Ishikawa (cell line): Measurements from ENCODE around the gene OR51L1.

Experiments used
- EGR1 ChIP-seq: IDR thresholded peaks from 2 replicates; pipeline ENCODE4 v1.6.1; 2012
- RAD21 ChIP-seq: IDR thresholded peaks from 2 replicates; pipeline ENCODE4 v1.6.1; 2012; ENCODE audit warnings: low read depth
- TAF1 ChIP-seq: IDR thresholded peaks from 2 replicates; pipeline ENCODE4 v1.6.1; 2012; ENCODE audit warnings: low read depth, mild to moderate bottlenecking
- TCF12 ChIP-seq: IDR thresholded peaks from 2 replicates; pipeline ENCODE4 v1.6.1; 2012; ENCODE audit warnings: low read depth
- TEAD4 ChIP-seq: IDR thresholded peaks from 2 replicates; pipeline ENCODE4 v1.6.1; 2012
- YY1 ChIP-seq: IDR thresholded peaks from 2 replicates; pipeline ENCODE4 v1.6.1; 2012; ENCODE audit warnings: low read depth
- TF ChIP-seq, protein P1 (sequence below): IDR thresholded peaks from 2 replicates; pipeline ENCODE4 v1.6.1; 2012; ENCODE audit warnings: low read depth, mild to moderate bottlenecking
- TF ChIP-seq, protein P2 (sequence below): IDR thresholded peaks from 2 replicates; pipeline ENCODE4 v1.6.1; 2012

The OR51L1 gene

DNA sequence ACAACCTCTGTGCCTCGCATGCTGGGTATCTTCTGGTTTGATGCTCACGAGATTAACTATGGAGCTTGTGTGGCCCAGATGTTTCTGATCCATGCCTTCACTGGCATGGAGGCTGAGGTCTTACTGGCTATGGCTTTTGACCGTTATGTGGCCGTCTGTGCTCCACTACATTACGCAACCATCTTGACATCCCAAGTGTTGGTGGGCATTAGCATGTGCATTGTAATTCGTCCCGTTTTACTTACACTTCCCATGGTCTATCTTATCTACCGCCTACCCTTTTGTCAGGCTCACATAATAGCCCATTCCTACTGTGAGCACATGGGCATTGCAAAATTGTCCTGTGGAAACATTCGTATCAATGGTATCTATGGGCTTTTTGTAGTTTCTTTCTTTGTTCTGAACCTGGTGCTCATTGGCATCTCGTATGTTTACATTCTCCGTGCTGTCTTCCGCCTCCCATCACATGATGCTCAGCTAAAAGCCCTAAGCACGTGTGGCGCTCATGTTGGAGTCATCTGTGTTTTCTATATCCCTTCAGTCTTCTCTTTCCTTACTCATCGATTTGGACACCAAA lies 52.2 kb downstream of the OR51L1 start:
- TF ChIP-seq TEAD4 (no peak), RAD21 (no peak), TCF12 (no peak), EGR1 (no peak), YY1 (no peak), TAF1 (no peak)
- TF ChIP-seq, protein P1, sequence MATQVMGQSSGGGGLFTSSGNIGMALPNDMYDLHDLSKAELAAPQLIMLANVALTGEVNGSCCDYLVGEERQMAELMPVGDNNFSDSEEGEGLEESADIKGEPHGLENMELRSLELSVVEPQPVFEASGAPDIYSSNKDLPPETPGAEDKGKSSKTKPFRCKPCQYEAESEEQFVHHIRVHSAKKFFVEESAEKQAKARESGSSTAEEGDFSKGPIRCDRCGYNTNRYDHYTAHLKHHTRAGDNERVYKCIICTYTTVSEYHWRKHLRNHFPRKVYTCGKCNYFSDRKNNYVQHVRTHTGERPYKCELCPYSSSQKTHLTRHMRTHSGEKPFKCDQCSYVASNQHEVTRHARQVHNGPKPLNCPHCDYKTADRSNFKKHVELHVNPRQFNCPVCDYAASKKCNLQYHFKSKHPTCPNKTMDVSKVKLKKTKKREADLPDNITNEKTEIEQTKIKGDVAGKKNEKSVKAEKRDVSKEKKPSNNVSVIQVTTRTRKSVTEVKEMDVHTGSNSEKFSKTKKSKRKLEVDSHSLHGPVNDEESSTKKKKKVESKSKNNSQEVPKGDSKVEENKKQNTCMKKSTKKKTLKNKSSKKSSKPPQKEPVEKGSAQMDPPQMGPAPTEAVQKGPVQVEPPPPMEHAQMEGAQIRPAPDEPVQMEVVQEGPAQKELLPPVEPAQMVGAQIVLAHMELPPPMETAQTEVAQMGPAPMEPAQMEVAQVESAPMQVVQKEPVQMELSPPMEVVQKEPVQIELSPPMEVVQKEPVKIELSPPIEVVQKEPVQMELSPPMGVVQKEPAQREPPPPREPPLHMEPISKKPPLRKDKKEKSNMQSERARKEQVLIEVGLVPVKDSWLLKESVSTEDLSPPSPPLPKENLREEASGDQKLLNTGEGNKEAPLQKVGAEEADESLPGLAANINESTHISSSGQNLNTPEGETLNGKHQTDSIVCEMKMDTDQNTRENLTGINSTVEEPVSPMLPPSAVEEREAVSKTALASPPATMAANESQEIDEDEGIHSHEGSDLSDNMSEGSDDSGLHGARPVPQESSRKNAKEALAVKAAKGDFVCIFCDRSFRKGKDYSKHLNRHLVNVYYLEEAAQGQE = no peak
- TF ChIP-seq, protein P2, sequence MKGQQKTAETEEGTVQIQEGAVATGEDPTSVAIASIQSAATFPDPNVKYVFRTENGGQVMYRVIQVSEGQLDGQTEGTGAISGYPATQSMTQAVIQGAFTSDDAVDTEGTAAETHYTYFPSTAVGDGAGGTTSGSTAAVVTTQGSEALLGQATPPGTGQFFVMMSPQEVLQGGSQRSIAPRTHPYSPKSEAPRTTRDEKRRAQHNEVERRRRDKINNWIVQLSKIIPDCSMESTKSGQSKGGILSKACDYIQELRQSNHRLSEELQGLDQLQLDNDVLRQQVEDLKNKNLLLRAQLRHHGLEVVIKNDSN = no peak
